K562 (cell line): ENCODE results near the gene RBAK. TPM values are rescaled to one million over a fixed set of nuclear protein-coding genes. Genes with fewer than 3 reads are reported as not detected.

Experiments used
- CBFA2T3 ChIP-seq: fragments of 450-650 bp; IDR thresholded peaks from 2 replicates; pipeline ENCODE4 v1.6.1; 2017
- COPS2 ChIP-seq: fragments of 450-650 bp; conservative IDR thresholded peaks from 2 replicates; pipeline ENCODE4 v1.6.1; 2016; ENCODE audit warnings: mild to moderate bottlenecking, moderate library complexity
- ELF2 ChIP-seq: fragments of 250-450 bp; sonication (Bioruptor Pico); IDR thresholded peaks from 2 replicates; pipeline ENCODE4 v1.5.0; 2021; ENCODE audit warnings: mild to moderate bottlenecking
- HDAC3 ChIP-seq: fragments of 450-650 bp; IDR thresholded peaks from 2 replicates; pipeline ENCODE4 v1.6.1; 2018; ENCODE audit warnings: borderline replicate concordance, mild to moderate bottlenecking, moderate library complexity; ENCODE audit not compliant: partially characterized antibody
- ILF3 ChIP-seq: fragments of 450-650 bp; IDR thresholded peaks from 2 replicates; pipeline ENCODE4 v1.6.1; 2018; ENCODE audit warnings: antibody characterized with exemption, mild to moderate bottlenecking, moderate library complexity, borderline replicate concordance
- LEF1 ChIP-seq: fragments of 450-650 bp; IDR thresholded peaks from 2 replicates; pipeline ENCODE4 v1.6.1; 2016; ENCODE audit warnings: mild to moderate bottlenecking
- NBN ChIP-seq: fragments of 450-650 bp; IDR thresholded peaks from 2 replicates; pipeline ENCODE4 v1.6.1; 2016; ENCODE audit warnings: low read depth, mild to moderate bottlenecking
- PHB2 ChIP-seq: fragments of 450-650 bp; IDR thresholded peaks from 2 replicates; pipeline ENCODE4 v1.6.1; 2017; ENCODE audit warnings: low read depth
- SMARCB1 ChIP-seq: IDR thresholded peaks from 2 replicates; pipeline ENCODE4 v1.6.1; 2011; ENCODE audit warnings: improper control_type of control experiment, low read depth; ENCODE audit not compliant: insufficient read length
- SNIP1 ChIP-seq: fragments of 450-650 bp; IDR thresholded peaks from 2 replicates; pipeline ENCODE4 v1.7.1; 2017; ENCODE audit warnings: low read depth, mild to moderate bottlenecking
- STAT5B ChIP-seq: fragments of 250-450 bp; sonication (Bioruptor Pico); IDR thresholded peaks from 2 replicates; pipeline ENCODE4 v1.8.0; 2021; ENCODE audit warnings: mild to moderate bottlenecking, inconsistent platforms
- TAF15 ChIP-seq: fragments of 200-400 bp; formaldehyde crosslinking; IDR thresholded peaks from 2 replicates; pipeline ENCODE4 v1.6.1; 2017; ENCODE audit warnings: mild to moderate bottlenecking, low read depth, low read length, moderate library complexity
- TAF9B ChIP-seq: fragments of 450-650 bp; IDR thresholded peaks from 2 replicates; pipeline ENCODE4 v1.6.1; 2018; ENCODE audit warnings: mild to moderate bottlenecking; ENCODE audit not compliant: partially characterized antibody
- ZBTB7A ChIP-seq: IDR thresholded peaks from 2 replicates; pipeline ENCODE4 v1.6.1; 2011; ENCODE audit warnings: low read depth, mild to moderate bottlenecking, low read length, moderate library complexity, borderline replicate concordance; ENCODE audit not compliant: control insufficient read depth
- ZNF140 ChIP-seq: fragments of 250-450 bp; sonication (Bioruptor Pico); IDR thresholded peaks from 2 replicates; pipeline ENCODE4 v1.8.0; 2021; ENCODE audit warnings: moderate library complexity, mild to moderate bottlenecking, inconsistent platforms
- ZNF316 ChIP-seq: fragments of 450-650 bp; IDR thresholded peaks from 2 replicates; pipeline ENCODE4 v1.6.1; 2016
- ZNF407 ChIP-seq: fragments of 450-650 bp; IDR thresholded peaks from 2 replicates; pipeline ENCODE4 v1.6.1; 2016; ENCODE audit warnings: low read depth
- ZNF79 ChIP-seq: fragments of 250-450 bp; sonication (Bioruptor Pico); IDR thresholded peaks from 2 replicates; pipeline ENCODE4 v1.4.0; 2020; ENCODE audit warnings: low read depth, mild to moderate bottlenecking, moderate library complexity
- polyA plus RNA-seq, 8 experiments: library from polyadenylated mRNA; depleted of rRNA in 4 of 8; stranded (reverse) in 5 of 8; unstranded in 3 of 8; fragments of >200 nt; fragmentation: Nextera tagmentation in 2 of 8; fragmentation: Illumina TruSeq in 1 of 8; extraction: Ambion mirVana in 2 of 8; extraction: Trizol in 1 of 8; gene quantifications; 2 replicates each; pipeline versions ENCODE4 v1.2.1 to v1.2.3, GENCODE V29; 2011 to 2014; ENCODE audit warnings: inconsistent platforms in 1 of 8, missing spikeins in 1 of 8
- total RNA-seq, 7 experiments: library from RNA; depleted of rRNA in 6 of 7; stranded (reverse); fragments of >200 nt in 6 of 7; fragmentation: Illumina TruSeq in 2 of 7; extraction: Trizol in 2 of 7; gene quantifications; 2 replicates each; pipeline versions ENCODE4 v1.2.1 to v1.2.3, GENCODE V29; 2011 to 2021; ENCODE audit warnings: low replicate concordance in 1 of 7
- TF ChIP-seq, protein P1 (sequence below): fragments of 200-800 bp; sonication (Bioruptor generic); IDR thresholded peaks from 2 replicates; pipeline ENCODE4 v1.6.1; 2016; ENCODE audit warnings: missing genetic modification characterization, missing compliant biosample characterization

RBAK gene
- total and polyA plus RNA-seq, 9 of the 15 experiments (the other 6 are each of a cell fraction or from before 2014, with no cell fraction given), result 2.7 to 13.2 (median 10.1) TPM

DNA sequence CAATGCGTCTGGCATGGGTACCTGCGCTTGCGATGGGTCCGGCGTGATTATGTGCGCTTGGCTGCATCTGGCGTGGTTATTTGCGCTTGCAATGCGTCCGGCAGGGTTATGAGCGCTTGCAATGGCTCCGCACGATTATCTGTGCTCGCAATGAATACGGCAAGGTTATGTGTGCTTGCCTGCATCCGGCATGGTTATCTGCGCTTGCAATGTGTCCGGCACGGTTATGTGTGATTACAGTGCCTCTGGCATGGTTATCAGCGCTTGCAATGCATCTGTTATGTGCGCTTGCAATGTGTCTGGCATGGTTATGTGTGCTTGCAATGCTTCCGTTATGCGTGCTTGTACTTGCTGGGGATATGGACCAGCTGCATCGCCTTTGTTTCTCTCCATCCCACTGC, 37.7 kb downstream of the RBAK start (continued):
- TF ChIP-seq, protein P1, sequence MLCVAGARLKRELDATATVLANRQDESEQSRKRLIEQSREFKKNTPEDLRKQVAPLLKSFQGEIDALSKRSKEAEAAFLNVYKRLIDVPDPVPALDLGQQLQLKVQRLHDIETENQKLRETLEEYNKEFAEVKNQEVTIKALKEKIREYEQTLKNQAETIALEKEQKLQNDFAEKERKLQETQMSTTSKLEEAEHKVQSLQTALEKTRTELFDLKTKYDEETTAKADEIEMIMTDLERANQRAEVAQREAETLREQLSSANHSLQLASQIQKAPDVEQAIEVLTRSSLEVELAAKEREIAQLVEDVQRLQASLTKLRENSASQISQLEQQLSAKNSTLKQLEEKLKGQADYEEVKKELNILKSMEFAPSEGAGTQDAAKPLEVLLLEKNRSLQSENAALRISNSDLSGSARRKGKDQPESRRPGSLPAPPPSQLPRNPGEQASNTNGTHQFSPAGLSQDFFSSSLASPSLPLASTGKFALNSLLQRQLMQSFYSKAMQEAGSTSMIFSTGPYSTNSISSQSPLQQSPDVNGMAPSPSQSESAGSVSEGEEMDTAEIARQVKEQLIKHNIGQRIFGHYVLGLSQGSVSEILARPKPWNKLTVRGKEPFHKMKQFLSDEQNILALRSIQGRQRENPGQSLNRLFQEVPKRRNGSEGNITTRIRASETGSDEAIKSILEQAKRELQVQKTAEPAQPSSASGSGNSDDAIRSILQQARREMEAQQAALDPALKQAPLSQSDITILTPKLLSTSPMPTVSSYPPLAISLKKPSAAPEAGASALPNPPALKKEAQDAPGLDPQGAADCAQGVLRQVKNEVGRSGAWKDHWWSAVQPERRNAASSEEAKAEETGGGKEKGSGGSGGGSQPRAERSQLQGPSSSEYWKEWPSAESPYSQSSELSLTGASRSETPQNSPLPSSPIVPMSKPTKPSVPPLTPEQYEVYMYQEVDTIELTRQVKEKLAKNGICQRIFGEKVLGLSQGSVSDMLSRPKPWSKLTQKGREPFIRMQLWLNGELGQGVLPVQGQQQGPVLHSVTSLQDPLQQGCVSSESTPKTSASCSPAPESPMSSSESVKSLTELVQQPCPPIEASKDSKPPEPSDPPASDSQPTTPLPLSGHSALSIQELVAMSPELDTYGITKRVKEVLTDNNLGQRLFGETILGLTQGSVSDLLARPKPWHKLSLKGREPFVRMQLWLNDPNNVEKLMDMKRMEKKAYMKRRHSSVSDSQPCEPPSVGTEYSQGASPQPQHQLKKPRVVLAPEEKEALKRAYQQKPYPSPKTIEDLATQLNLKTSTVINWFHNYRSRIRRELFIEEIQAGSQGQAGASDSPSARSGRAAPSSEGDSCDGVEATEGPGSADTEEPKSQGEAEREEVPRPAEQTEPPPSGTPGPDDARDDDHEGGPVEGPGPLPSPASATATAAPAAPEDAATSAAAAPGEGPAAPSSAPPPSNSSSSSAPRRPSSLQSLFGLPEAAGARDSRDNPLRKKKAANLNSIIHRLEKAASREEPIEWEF (CRISPR knock-in tag), result no peak
- TF ChIP-seq ELF2 (CRISPR knock-in tag) (no peak), ZNF407 (no peak), PHB2 (peak; percentile 82), STAT5B (CRISPR knock-in tag) (no peak), TAF9B (no peak), HDAC3 (no peak), NBN (no peak), TAF15 (no peak), ZNF140 (CRISPR knock-in tag) (no peak), COPS2 (no peak), ZNF79 (CRISPR knock-in tag) (no peak), ZNF316 (no peak), ILF3 (no peak), LEF1 (no peak), CBFA2T3 (peak; percentile 99), SMARCB1 (no peak), ZBTB7A (no peak), SNIP1 (no peak)
